Hepatocyte (in vitro differentiated cells): ENCODE results near the gene MRPL36. TPM values are rescaled to one million over a fixed set of nuclear protein-coding genes. Genes with fewer than 3 reads are reported as not detected.
"Not testable (repeated sequence)": the region's sequence is repeated elsewhere in the genome, so short reads cannot be mapped to it uniquely, and the experiment has no call there.

ENCODE experiments used
- DNase-seq: peaks from one replicate; pipeline ENCODE4 v3.0.0-alpha.2; 2016; ENCODE audit warnings: low spot score
- H2AFZ ChIP-seq: fragments of 200-600 bp; sonication (generic); 2 replicates; pipeline ENCODE4 v1.6.0; 2016; ENCODE audit warnings: antibody characterized with exemption, mild to moderate bottlenecking
- H3K27ac ChIP-seq: fragments of 200-600 bp; sonication (generic); 2 replicates; pipeline ENCODE4 v1.5.1; 2016; ENCODE audit warnings: mild to moderate bottlenecking
- H3K27me3 ChIP-seq: fragments of 200-600 bp; sonication (generic); 2 replicates; pipeline ENCODE4 v1.6.1; 2016
- H3K36me3 ChIP-seq: fragments of 200-600 bp; sonication (generic); replicated peaks from 2 replicates; pipeline ENCODE4 v1.5.1; 2016; ENCODE audit warnings: low read depth; ENCODE audit not compliant: insufficient read depth
- H3K4me1 ChIP-seq: fragments of 200-600 bp; sonication (generic); 2 replicates; pipeline ENCODE4 v1.5.1; 2016; ENCODE audit warnings: mild to moderate bottlenecking, moderate library complexity; ENCODE audit not compliant: insufficient read depth
- H3K4me2 ChIP-seq: fragments of 200-600 bp; sonication (generic); 2 replicates; pipeline ENCODE4 v1.6.0; 2016
- H3K4me3 ChIP-seq: fragments of 200-600 bp; sonication (generic); 2 replicates; pipeline ENCODE4 v1.5.1; 2016; ENCODE audit warnings: mild to moderate bottlenecking
- H3K79me2 ChIP-seq: fragments of 200-600 bp; sonication (generic); 2 replicates; pipeline ENCODE4 v1.6.0; 2017; ENCODE audit warnings: mild to moderate bottlenecking
- H3K9me2 ChIP-seq: fragments of 200-600 bp; sonication (generic); replicated peaks from 2 replicates; pipeline ENCODE4 v1.6.0; 2017; ENCODE audit warnings: mild to moderate bottlenecking; ENCODE audit not compliant: insufficient read depth
- H3K9me3 ChIP-seq: fragments of 200-600 bp; sonication (generic); 2 replicates; pipeline ENCODE4 v1.5.1; 2016; ENCODE audit warnings: low read depth, mild to moderate bottlenecking
- H4K20me1 ChIP-seq: fragments of 200-600 bp; sonication (generic); 2 replicates; pipeline ENCODE4 v1.6.0; 2016; ENCODE audit warnings: mild to moderate bottlenecking; ENCODE audit not compliant: insufficient read depth, poor library complexity, severe bottlenecking
- EZH2 ChIP-seq: fragments of 200-600 bp; sonication (generic); IDR thresholded peaks from 2 replicates; pipeline ENCODE4 v1.6.1; 2016; ENCODE audit warnings: antibody characterized with exemption, mild to moderate bottlenecking, borderline replicate concordance
- EZH2phosphoT487 ChIP-seq: fragments of 200-600 bp; sonication (generic); IDR thresholded peaks from one replicate; pipeline ENCODE4 v1.6.1; 2018; ENCODE audit warnings: antibody characterized with exemption, mild to moderate bottlenecking, low read depth, moderate library complexity; ENCODE audit not compliant: unreplicated experiment, severe bottlenecking
- WGBS: methylation state at CpG from one replicate; pipeline ENCODE4 v1.1.6; 2016; ENCODE audit warnings: low lambda C conversion rate; ENCODE audit errors: missing lambda C conversion rate; 5-methylcytosine and 5-hydroxymethylcytosine counted together
- polyA plus RNA-seq: library from polyadenylated mRNA; unstranded; fragments of >200 nt; fragmentation: Nextera tagmentation; extraction: Ambion mirVana; gene quantifications from 2 replicates; pipeline ENCODE4 v1.2.1, GENCODE V29; 2016
- total RNA-seq: library from RNA; depleted of rRNA; stranded (reverse); fragments of >200 nt; gene quantifications from 2 replicates; pipeline ENCODE4 v1.2.3, GENCODE V29; 2014
- TF ChIP-seq, protein P1 (sequence below): fragments of 200-600 bp; sonication (generic); IDR thresholded peaks from 2 replicates; pipeline ENCODE4 v1.5.1; 2016; ENCODE audit warnings: antibody characterized with exemption, mild to moderate bottlenecking; ENCODE audit not compliant: poor library complexity

The MRPL36 gene
- total and polyA plus RNA-seq, 2 experiments from 2014 or later: 25.6 to 107 TPM

DNA sequence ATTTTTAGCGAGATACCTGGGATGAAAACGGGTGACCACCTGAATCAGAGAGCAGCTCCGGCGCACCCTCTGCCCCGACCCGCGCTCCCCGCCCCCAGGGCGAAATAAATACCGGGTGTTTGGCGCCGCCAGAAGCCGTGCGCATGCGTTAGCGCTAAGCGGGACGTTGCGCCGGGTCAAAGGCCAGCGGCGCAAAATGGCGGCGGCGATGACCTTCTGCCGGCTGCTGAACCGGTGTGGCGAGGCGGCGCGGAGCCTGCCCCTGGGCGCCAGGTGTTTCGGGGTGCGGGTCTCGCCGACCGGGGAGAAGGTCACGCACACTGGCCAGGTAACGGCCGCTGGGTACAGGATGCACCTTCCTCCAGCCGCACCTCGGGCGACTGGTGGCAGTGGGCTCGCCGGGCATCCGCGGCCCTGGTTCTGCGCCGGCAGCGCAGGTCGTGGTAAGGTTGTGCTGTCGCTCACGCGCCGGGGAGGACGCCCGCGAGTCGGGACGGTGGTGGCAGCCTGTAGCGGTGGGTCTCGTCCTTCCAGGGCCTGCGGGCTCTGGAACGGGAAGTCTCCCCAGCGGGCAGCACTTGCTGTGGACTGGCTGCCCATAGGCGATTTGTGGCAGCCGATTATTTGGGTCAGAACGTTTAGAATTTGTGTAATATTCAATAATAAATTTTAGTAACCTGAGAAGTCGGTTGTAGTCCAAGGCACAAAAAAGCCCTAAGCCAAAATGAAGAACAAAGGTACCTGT is 1.8 kb upstream of the MRPL36 start, which contains the start of gene NDUFS6:
Gene NDUFS6, plus strand, starts transcription at position 186 of the 745 bp plus-strand sequence. Its CDS starts 11 bp downstream, at position 197.
- Histone ChIP-seq H3K27me3 (no peaks in the 10 kb centered on the region), H2AFZ (peak within 1 kb of the TSS; percentile 64), H3K79me2 (peaks cover 55% of the 10 kb centered on the region), H3K27ac (peak within 1 kb of the TSS; percentile 83), H3K4me3 (peak within 1 kb of the TSS; percentile 92), H4K20me1 (no peaks in the 10 kb centered on the region), H3K9me2 (no peaks in the 10 kb centered on the region), H3K4me1 (peaks cover 14% of the 10 kb centered on the region), H3K36me3 (no peaks in the 10 kb centered on the region), H3K9me3 (no peaks in the 10 kb centered on the region), H3K4me2 (peak within 1 kb of the TSS; percentile 96)
- peak; percentile 85 for DNase-seq
- under 1% methylated on average over 58 of the region's 69 CpGs for WGBS
- TF ChIP-seq, protein P1, sequence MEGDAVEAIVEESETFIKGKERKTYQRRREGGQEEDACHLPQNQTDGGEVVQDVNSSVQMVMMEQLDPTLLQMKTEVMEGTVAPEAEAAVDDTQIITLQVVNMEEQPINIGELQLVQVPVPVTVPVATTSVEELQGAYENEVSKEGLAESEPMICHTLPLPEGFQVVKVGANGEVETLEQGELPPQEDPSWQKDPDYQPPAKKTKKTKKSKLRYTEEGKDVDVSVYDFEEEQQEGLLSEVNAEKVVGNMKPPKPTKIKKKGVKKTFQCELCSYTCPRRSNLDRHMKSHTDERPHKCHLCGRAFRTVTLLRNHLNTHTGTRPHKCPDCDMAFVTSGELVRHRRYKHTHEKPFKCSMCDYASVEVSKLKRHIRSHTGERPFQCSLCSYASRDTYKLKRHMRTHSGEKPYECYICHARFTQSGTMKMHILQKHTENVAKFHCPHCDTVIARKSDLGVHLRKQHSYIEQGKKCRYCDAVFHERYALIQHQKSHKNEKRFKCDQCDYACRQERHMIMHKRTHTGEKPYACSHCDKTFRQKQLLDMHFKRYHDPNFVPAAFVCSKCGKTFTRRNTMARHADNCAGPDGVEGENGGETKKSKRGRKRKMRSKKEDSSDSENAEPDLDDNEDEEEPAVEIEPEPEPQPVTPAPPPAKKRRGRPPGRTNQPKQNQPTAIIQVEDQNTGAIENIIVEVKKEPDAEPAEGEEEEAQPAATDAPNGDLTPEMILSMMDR: no peak
- TF ChIP-seq EZH2 (no peak), EZH2phosphoT487 (no peak)

DNA sequence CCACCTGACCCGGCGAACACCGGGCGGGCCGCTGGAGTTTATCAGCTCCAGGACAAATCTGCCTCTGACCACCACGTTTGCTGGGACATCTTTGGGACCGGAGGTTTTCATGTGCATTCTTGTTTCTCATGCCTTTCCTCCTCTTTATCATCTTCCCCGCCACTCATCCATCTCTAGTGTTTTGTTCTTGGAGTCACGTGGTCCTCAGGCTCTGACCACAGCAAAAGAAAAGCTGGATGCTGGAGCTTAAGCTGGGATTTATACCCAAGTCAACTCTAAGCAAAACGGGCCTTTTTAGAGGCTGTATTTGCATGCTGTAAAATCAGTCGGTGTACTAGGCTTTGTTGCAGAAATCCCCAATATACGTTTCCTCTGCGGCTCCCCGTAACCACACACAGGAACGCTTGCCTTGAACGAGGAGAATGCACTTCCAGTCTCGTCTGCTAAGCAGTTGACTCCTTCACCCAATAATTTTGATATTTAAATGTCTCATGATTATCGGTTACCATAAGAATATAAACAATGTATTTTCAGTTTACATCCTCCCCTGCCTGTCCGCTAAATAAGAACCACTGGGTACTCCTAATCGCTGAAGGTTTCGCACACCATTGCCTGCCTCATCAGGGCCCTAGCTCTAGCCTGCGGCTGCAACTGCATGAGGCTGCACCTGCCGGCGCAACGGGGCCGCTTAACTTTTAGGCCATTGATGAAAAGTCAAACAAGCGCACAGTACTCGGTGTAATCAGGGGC is 1.0 kb upstream of the MRPL36 start:
- Histone ChIP-seq H3K27ac (peak overlapping the region; percentile 83), H2AFZ (peak overlapping the region; percentile 64), H4K20me1 (no peaks in the 10 kb centered on the region), H3K79me2 (peaks cover 55% of the 10 kb centered on the region), H3K36me3 (no peaks in the 10 kb centered on the region), H3K4me3 (peak overlapping the region; percentile 92), H3K27me3 (no peaks in the 10 kb centered on the region), H3K4me1 (peaks cover 14% of the 10 kb centered on the region), H3K9me2 (no peaks in the 10 kb centered on the region), H3K4me2 (peak overlapping the region; percentile 96), H3K9me3 (no peaks in the 10 kb centered on the region)
- no peak for TF ChIP-seq EZH2
- TF ChIP-seq, protein P1: no peak
- no peak for TF ChIP-seq EZH2phosphoT487
- no peak for DNase-seq
- WGBS: under 1% methylated on average over 28 of the region's 28 CpGs

DNA sequence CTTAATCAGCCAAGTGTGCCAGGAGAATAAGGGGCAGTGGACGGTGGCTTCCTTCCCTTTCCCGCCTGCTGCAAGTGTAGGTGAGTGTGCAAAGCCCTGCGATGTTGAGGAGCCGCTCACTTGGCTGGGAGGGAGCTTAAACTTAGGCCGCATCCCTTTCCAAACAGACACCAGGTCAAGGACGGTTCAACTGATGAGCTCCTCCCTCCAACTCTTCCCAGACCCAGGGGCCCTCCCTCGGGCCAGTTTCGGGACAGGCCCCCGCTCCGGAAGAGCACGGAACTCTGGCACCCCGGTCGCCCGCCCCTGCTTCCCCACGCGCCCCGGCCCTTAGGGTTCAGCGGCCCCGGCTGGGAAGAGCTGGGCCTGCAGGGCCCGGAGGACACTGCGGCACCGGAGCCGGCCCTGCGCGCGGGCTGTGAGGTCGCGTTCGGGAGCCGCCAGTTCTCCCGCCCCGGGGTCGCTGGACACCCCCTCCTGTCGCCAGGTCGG is 481 bp downstream of the MRPL36 start:
- Histone ChIP-seq H3K9me3 (no peaks in the 10 kb centered on the region), H4K20me1 (no peaks in the 10 kb centered on the region), H3K27me3 (no peaks in the 10 kb centered on the region), H3K4me1 (peaks cover 14% of the 10 kb centered on the region), H2AFZ (peak overlapping the region; percentile 90), H3K79me2 (peaks cover 47% of the 10 kb centered on the region), H3K4me2 (peak overlapping the region; percentile 96), H3K36me3 (no peaks in the 10 kb centered on the region), H3K27ac (peak overlapping the region; percentile 41), H3K9me2 (no peaks in the 10 kb centered on the region), H3K4me3 (peak overlapping the region; percentile 84)
- TF ChIP-seq EZH2phosphoT487: no peak
- TF ChIP-seq, protein P1: no peak
- TF ChIP-seq EZH2: no peak
- WGBS: under 1% methylated on average over 25 of the region's 35 CpGs
- DNase-seq: peak; percentile 63

DNA sequence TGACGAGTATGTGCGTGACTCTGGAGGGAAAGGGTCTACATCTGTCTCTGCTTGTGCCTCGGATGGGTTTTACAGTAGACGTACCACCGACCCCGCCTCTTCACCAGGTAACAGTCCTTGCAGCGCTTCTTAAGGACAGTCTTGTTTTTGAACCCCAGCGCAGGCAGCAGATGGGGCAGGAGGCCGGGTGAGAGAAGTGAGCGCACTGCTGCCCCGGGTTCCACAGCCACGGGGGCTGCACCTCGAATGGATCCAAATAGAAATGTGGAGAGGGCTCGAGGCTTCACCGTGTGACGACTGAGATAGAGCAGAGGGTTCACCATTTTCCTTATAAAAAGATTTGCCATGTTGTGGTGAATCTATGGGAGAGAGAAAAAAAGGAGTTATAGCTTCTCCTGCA is 1.0 kb downstream of the MRPL36 start:
- H2AFZ ChIP-seq, H3K27me3 ChIP-seq, H3K9me2 ChIP-seq, H3K27ac ChIP-seq, H3K9me3 ChIP-seq, H3K36me3 ChIP-seq, H3K4me3 ChIP-seq, DNase-seq, H4K20me1 ChIP-seq: not testable (repeated sequence)
- H3K4me1 ChIP-seq: peaks cover 14% of the 10 kb centered on the region
- peaks cover 42% of the 10 kb centered on the region for H3K79me2 ChIP-seq
- peak overlapping the region; percentile 96 for H3K4me2 ChIP-seq
- WGBS: 94% methylated on average over 16 of the region's 16 CpGs
